ENCODE measurements around the gene SPG7.

SPG7 gene

GRCh38 chr16:89600427-89600826 is 92.2 kb downstream of the SPG7 start:
- no peak for DNase-seq (ENCODE audit: low spot score)

GRCh38 chr16:89600956-89601355 is 92.8 kb downstream of the SPG7 start:
- DNase-seq (ENCODE audit: low spot score) = no peak

- no peak for DNase-seq (ENCODE audit: low spot score)
These were observed 93.7 kb downstream of the SPG7 start for GRCh38 chr16:89601906-89602272.

GRCh38 chr16:89602273-89602951 is 94.2 kb downstream of the SPG7 start:
- DNase-seq (ENCODE audit: low spot score) = no peak

- DNase-seq (ENCODE audit: low spot score) = no peak
These were observed 94.9 kb downstream of the SPG7 start for GRCh38 chr16:89602952-89603590.

GRCh38 chr16:89604764-89605163 is 96.6 kb downstream of the SPG7 start:
- DNase-seq (ENCODE audit: low spot score) = no peak

- no peak for DNase-seq (ENCODE audit: low spot score)
These were observed 97.2 kb downstream of the SPG7 start for GRCh38 chr16:89605186-89605970.

- DNase-seq (ENCODE audit: low spot score) = no peak
These were observed 97.8 kb downstream of the SPG7 start for GRCh38 chr16:89606006-89606405.
